Colon (tissue), 2 donors: ENCODE measurements around the gene ZNF423.
"Not testable (repeated sequence)": the region's sequence is repeated elsewhere in the genome, so short reads cannot be mapped to it uniquely, and the experiment has no call there.

Experiments
- FAIRE-seq: peaks from 2 replicates; lab custom pipeline; 2012; peaks lifted over from hg19 to GRCh38; lab: Jason Lieb, UNC
- donor health status: control.
- donor health status: control.

Gene ZNF423

GRCh38 chr16:49855822-49856671, at the start of gene ZNF423:
Gene ZNF423, minus strand, starts transcription at chr16:49856112. Its CDS starts 338 bp downstream, at chr16:49855774.
- no peak for FAIRE-seq

- FAIRE-seq, result no peak
These were observed 48.6 kb upstream of the ZNF423 start for GRCh38 chr16:49904348-49905062.

- no peak for FAIRE-seq
These were observed 47.0 kb upstream of the ZNF423 start for GRCh38 chr16:49902908-49903307.

GRCh38 chr16:49901711-49902110, 45.8 kb upstream of the ZNF423 start:
- FAIRE-seq, result no peak

- no peak for FAIRE-seq
These were observed 45.0 kb upstream of the ZNF423 start for GRCh38 chr16:49900875-49901274.

GRCh38 chr16:49899991-49900695, 44.2 kb upstream of the ZNF423 start:
- FAIRE-seq, result peak; percentile 83

- FAIRE-seq, result no peak
These were observed 40.6 kb upstream of the ZNF423 start for GRCh38 chr16:49896447-49896964.

- FAIRE-seq, result no peak
These were observed 35.0 kb upstream of the ZNF423 start for GRCh38 chr16:49890876-49891275.

- FAIRE-seq, result no peak
These were observed 33.9 kb upstream of the ZNF423 start for GRCh38 chr16:49889725-49890397.

- no peak for FAIRE-seq
These were observed 30.7 kb upstream of the ZNF423 start for GRCh38 chr16:49886554-49887094.

- FAIRE-seq, result no peak
These were observed 28.4 kb upstream of the ZNF423 start for GRCh38 chr16:49884033-49885015.

- FAIRE-seq, result no peak
These were observed 27.4 kb upstream of the ZNF423 start for GRCh38 chr16:49883076-49884014.

- FAIRE-seq, result no peak
These were observed 26.0 kb upstream of the ZNF423 start for GRCh38 chr16:49881890-49882289.

- FAIRE-seq, result not testable (repeated sequence)
These were observed 22.6 kb upstream of the ZNF423 start for GRCh38 chr16:49878540-49878939.

- FAIRE-seq, result no peak
These were observed 20.8 kb upstream of the ZNF423 start for GRCh38 chr16:49876716-49877129.

GRCh38 chr16:49875806-49876715, 20.1 kb upstream of the ZNF423 start:
- FAIRE-seq, result no peak

GRCh38 chr16:49874613-49875237, 18.8 kb upstream of the ZNF423 start:
- FAIRE-seq, result no peak

- FAIRE-seq, result not testable (repeated sequence)
These were observed 15.9 kb upstream of the ZNF423 start for GRCh38 chr16:49871824-49872223.
